HL-60 (cell line): ENCODE results near the gene SNU13.
"Not testable (repeated sequence)": the region's sequence is repeated elsewhere in the genome, so short reads cannot be mapped to it uniquely, and the experiment has no call there.

Experiments used
- DNase-seq, 2 experiments: peaks; one replicate each; pipeline ENCODE4 v3.0.0-alpha.2; 2010 to 2020; ENCODE audit warnings: low read depth in 1 of 2, low spot score in 1 of 2
- H3K27ac ChIP-seq: fragments of 250-450 bp; sonication (Bioruptor Pico); replicated peaks from 2 replicates; pipeline ENCODE4 v1.5.1; 2020; ENCODE audit warnings: mild to moderate bottlenecking, moderate library complexity
- H3K27me3 ChIP-seq: fragments of 250-450 bp; sonication (Bioruptor Pico); 2 replicates; pipeline ENCODE4 v1.5.1; 2021; ENCODE audit warnings: mild to moderate bottlenecking, moderate library complexity; ENCODE audit not compliant: insufficient read depth, poor library complexity, severe bottlenecking
- H3K4me3 ChIP-seq: replicated peaks from 2 replicates; pipeline ENCODE4 v1.5.1; 2011; ENCODE audit warnings: mild to moderate bottlenecking, control low read depth, low read length; ENCODE audit not compliant: insufficient read depth
- CTCF ChIP-seq: IDR thresholded peaks from one replicate; pipeline ENCODE4 v1.5.1; 2011; ENCODE audit warnings: low read length, control low read depth, inconsistent platforms; ENCODE audit not compliant: insufficient read depth
- GABPA ChIP-seq: IDR thresholded peaks from 2 replicates; pipeline ENCODE4 v1.6.1; 2012; ENCODE audit warnings: low read depth
- POLR2AphosphoS5 ChIP-seq: IDR thresholded peaks from 2 replicates; pipeline ENCODE4 v1.6.1; 2012; ENCODE audit warnings: low read depth
- REST ChIP-seq: IDR thresholded peaks from 2 replicates; pipeline ENCODE4 v1.6.1; 2012; ENCODE audit warnings: low read depth; ENCODE audit not compliant: insufficient replicate concordance
- SPI1 ChIP-seq: IDR thresholded peaks from 2 replicates; pipeline ENCODE4 v1.6.1; 2012; ENCODE audit warnings: low read depth, mild to moderate bottlenecking, borderline replicate concordance

The SNU13 gene

GRCh38 chr22:41687901-41688364 lies 734 bp downstream of the SNU13 start:
- peak overlapping the region; percentile 95 for H3K27ac ChIP-seq
- peak; percentile 45 to 61 for DNase-seq
- no peaks in the 10 kb centered on the region for H3K27me3 ChIP-seq
- TF ChIP-seq REST (no peak), SPI1 (no peak; the same call in 1 of the 2 replicates)
- peak overlapping the region; percentile 85 for H3K4me3 ChIP-seq

GRCh38 chr22:41686890-41687289 lies 1.8 kb downstream of the SNU13 start:
- H3K27ac ChIP-seq, DNase-seq, H3K27me3 ChIP-seq: not testable (repeated sequence)
- H3K4me3 ChIP-seq: peak overlapping the region; percentile 85

- Histone ChIP-seq H3K27ac (no peak overlapping the region), H3K4me3 (no peak overlapping the region), H3K27me3 (no peaks in the 10 kb centered on the region)
- TF ChIP-seq REST: no peak
- TF ChIP-seq SPI1: no peak
- no peak for TF ChIP-seq CTCF
- no peak for TF ChIP-seq GABPA
- TF ChIP-seq POLR2AphosphoS5: no peak
- DNase-seq: no peak
These were observed 4.5 kb downstream of the SNU13 start for GRCh38 chr22:41684194-41684593.

- no peak for DNase-seq
- Histone ChIP-seq H3K27ac (no peak overlapping the region), H3K27me3 (no peaks in the 10 kb centered on the region), H3K4me3 (no peak overlapping the region)
- TF ChIP-seq GABPA (no peak), POLR2AphosphoS5 (no peak), CTCF (no peak), REST (no peak), SPI1 (no peak)
These were observed 5.1 kb downstream of the SNU13 start for GRCh38 chr22:41683616-41684015.
